ENCODE results near the gene MANBA. TPM values are rescaled to one million over a fixed set of nuclear protein-coding genes. Genes with fewer than 3 reads are reported as not detected.

MANBA gene
- total RNA-seq, 2 experiments from 2014 or later: 16.9 to 18.2 TPM

GRCh38 chr4:102808009-102808408 lies 47.2 kb upstream of the MANBA start:
- intact Hi-C loops (cut with DNase I, micrococcal nuclease): loop anchor here in 1 of 2 experiments (2.0 to 5.0 kb wide), 2 partner anchors 15 to 199 kb away; no protein-coding TSS in a partner anchor

GRCh38 chr4:102807345-102807744 lies 46.6 kb upstream of the MANBA start:
- peaks cover 95% of the 10 kb centered on the region for H3K36me3 ChIP-seq (ENCODE audit: insufficient read depth, low read length)
- ATAC-seq (ENCODE audit: poor library complexity) (no peak), DNase-seq (no peak)
- Mint-ChIP-seq H3K9me3 (no peaks in the 10 kb centered on the region), H3K27me3 (no peaks in the 10 kb centered on the region), H3K27ac (peak overlapping the region; percentile 37), H3K36me3 (ENCODE audit: low read depth) (peaks cover 91% of the 10 kb centered on the region), H3K4me1 (ENCODE audit: low read depth) (peaks cover 82% of the 10 kb centered on the region), H3K4me3 (no peak overlapping the region)
- H3K4me1 ChIP-seq (ENCODE audit: insufficient read depth, low read length): peaks cover 19% of the 10 kb centered on the region
- intact Hi-C loops (cut with DNase I, micrococcal nuclease): loop anchor here in 1 of 2 experiments (5.0 kb wide), 1 partner anchor 200 kb away; no protein-coding TSS in a partner anchor
- no peaks in the 10 kb centered on the region for H3K9me3 ChIP-seq (ENCODE audit: control insufficient read depth in 1 of 2, insufficient read depth in 1 of 2, low read length in 2 of 2)
- H3K27ac ChIP-seq (ENCODE audit: low read depth in 1 of 2, low read length in 2 of 2): no peak overlapping the region
- H3K27me3 ChIP-seq (ENCODE audit: control insufficient read depth in 1 of 2, insufficient read depth in 2 of 2, low read length in 2 of 2): no peaks in the 10 kb centered on the region
- H3K4me3 ChIP-seq (ENCODE audit: low read length): no peak overlapping the region
- ChIA-PET POLR2A (interaction anchor here (0.6 to 2.6 kb wide), 3 partner anchors 20 to 133 kb away, joined by 3 to 14 read pairs (median 3); partner anchors contain the start of gene UBE2D3), CTCF (no interaction called here)
- no peak for TF ChIP-seq CTCF (IDR thresholded peaks at IDR 0.05)

More at GRCh38 chr4:102808009-102808408, 47.2 kb upstream of the MANBA start:
- no peak overlapping the region for H3K4me3 Mint-ChIP-seq
- peaks cover 19% of the 10 kb centered on the region for H3K4me1 ChIP-seq (ENCODE audit: insufficient read depth, low read length)
- ATAC-seq (ENCODE audit: poor library complexity) (no peak), DNase-seq (no peak)
- peaks cover 85% of the 10 kb centered on the region for H3K4me1 Mint-ChIP-seq (ENCODE audit: low read depth)
- no peak overlapping the region for H3K27ac ChIP-seq (ENCODE audit: low read depth in 1 of 2, low read length in 2 of 2)
- CTCF ChIA-PET: interaction anchor here (0.5 kb wide), 1 partner anchor 199 kb away, joined by 3 read pairs; no protein-coding TSS in a partner anchor
- no peaks in the 10 kb centered on the region for H3K27me3 ChIP-seq (ENCODE audit: control insufficient read depth in 1 of 2, insufficient read depth in 2 of 2, low read length in 2 of 2)
- no peaks in the 10 kb centered on the region for H3K9me3 Mint-ChIP-seq
- no peaks in the 10 kb centered on the region for H3K27me3 Mint-ChIP-seq
- POLR2A ChIA-PET: interaction anchor here (0.6 kb wide), 2 partner anchors 20 to 134 kb away, joined by 3 read pairs; partner anchors contain the start of gene UBE2D3
- TF ChIP-seq CTCF (IDR thresholded peaks at IDR 0.05): no peak
- peak overlapping the region; percentile 0 for H3K27ac Mint-ChIP-seq
- peaks cover 87% of the 10 kb centered on the region for H3K36me3 Mint-ChIP-seq (ENCODE audit: low read depth)
- peaks cover 97% of the 10 kb centered on the region for H3K36me3 ChIP-seq (ENCODE audit: insufficient read depth, low read length)
- no peak overlapping the region for H3K4me3 ChIP-seq (ENCODE audit: low read length)
- H3K9me3 ChIP-seq (ENCODE audit: control insufficient read depth in 1 of 2, insufficient read depth in 1 of 2, low read length in 2 of 2): no peaks in the 10 kb centered on the region

GRCh38 chr4:102799816-102800215 lies 39.0 kb upstream of the MANBA start:
- ChIA-PET CTCF (no interaction called here), POLR2A (interaction anchor here (2.5 kb wide), 1 partner anchor 28 kb away, joined by 12 read pairs; the partner anchor contains the start of gene UBE2D3)
- Histone ChIP-seq H3K4me1 (ENCODE audit: insufficient read depth, low read length) (peaks cover 3% of the 10 kb centered on the region), H3K27ac (ENCODE audit: low read depth in 1 of 2, low read length in 2 of 2) (no peak overlapping the region), H3K36me3 (ENCODE audit: insufficient read depth, low read length) (peaks cover 98% of the 10 kb centered on the region), H3K27me3 (ENCODE audit: control insufficient read depth in 1 of 2, insufficient read depth in 2 of 2, low read length in 2 of 2) (no peaks in the 10 kb centered on the region), H3K4me3 (ENCODE audit: low read length) (no peak overlapping the region), H3K9me3 (ENCODE audit: control insufficient read depth in 1 of 2, insufficient read depth in 1 of 2, low read length in 2 of 2) (no peaks in the 10 kb centered on the region)
- no peak for ATAC-seq (ENCODE audit: poor library complexity)
- H3K4me3 Mint-ChIP-seq: no peak overlapping the region
- no peaks in the 10 kb centered on the region for H3K27me3 Mint-ChIP-seq
- peaks cover 38% of the 10 kb centered on the region for H3K4me1 Mint-ChIP-seq (ENCODE audit: low read depth)
- peaks cover 92% of the 10 kb centered on the region for H3K36me3 Mint-ChIP-seq (ENCODE audit: low read depth)
- no peaks in the 10 kb centered on the region for H3K9me3 Mint-ChIP-seq
- intact Hi-C loops (cut with DNase I, micrococcal nuclease): no loop called here
- DNase-seq: no peak
- no peak overlapping the region for H3K27ac Mint-ChIP-seq
- TF ChIP-seq CTCF (IDR thresholded peaks at IDR 0.05): no peak

Measured in CD4-positive, alpha-beta T cell (primary cell).